H1 (cell line): ENCODE results near the gene CELF1. TPM values are rescaled to one million over a fixed set of nuclear protein-coding genes. Genes with fewer than 3 reads are reported as not detected.

Source experiments
- CTCF ChIA-PET: fragments of 300-600 bp; sonication (Branson Sonifier 250); formaldehyde crosslinking; loops from one replicate; lab custom pipeline; 2021; ENCODE audit not compliant: partially characterized antibody; lab: Charles Lee
- POLR2A ChIA-PET: fragments of 300-600 bp; sonication (Branson Sonifier 250); formaldehyde crosslinking; loops from one replicate; lab custom pipeline; 2021; ENCODE audit warnings: inconsistent platforms; ENCODE audit not compliant: partially characterized antibody; lab: Charles Lee
- DNase-seq, 2 experiments: peaks; one replicate each; pipeline versions ENCODE4 v3.0.0 to v3.0.0-alpha.2; 2010 to 2022; ENCODE audit warnings: low spot score in 2 of 2, low read depth in 1 of 2, mixed read lengths in 1 of 2
- FAIRE-seq: peaks from 2 replicates; lab custom pipeline; 2011; peaks lifted over from hg19 to GRCh38; lab: Jason Lieb, UNC
- H2AFZ ChIP-seq: 2 replicates; pipeline ENCODE4 v1.8.1; 2012; ENCODE audit warnings: low read length, inconsistent platforms
- H2AK5ac ChIP-seq: 2 replicates; pipeline ENCODE4 v1.6.1; 2013; ENCODE audit warnings: low read depth, low read length
- H2BK120ac ChIP-seq: replicated peaks from 2 replicates; pipeline ENCODE3; 2013; ENCODE audit warnings: low read depth, low read length, inconsistent platforms
- H2BK12ac ChIP-seq: 2 replicates; pipeline ENCODE4 v1.6.1; 2013; ENCODE audit warnings: low read depth, low read length
- H2BK15ac ChIP-seq: 2 replicates; pipeline ENCODE4 v1.6.1; 2013; ENCODE audit warnings: low read length
- H2BK20ac ChIP-seq: 2 replicates; pipeline ENCODE4 v1.6.1; 2013; ENCODE audit warnings: low read length
- H2BK5ac ChIP-seq: 2 replicates; pipeline ENCODE4 v1.6.1; 2013; ENCODE audit warnings: low read depth, low read length
- H3K14ac ChIP-seq: 2 replicates; pipeline ENCODE4 v1.6.1; 2013; ENCODE audit warnings: inconsistent platforms; ENCODE audit not compliant: insufficient read length
- H3K18ac ChIP-seq: 2 replicates; pipeline ENCODE4 v1.6.1; 2013; ENCODE audit warnings: low read length; ENCODE audit errors: extremely low read depth
- H3K23ac ChIP-seq: 2 replicates; pipeline ENCODE4 v1.6.1; 2013; ENCODE audit warnings: inconsistent platforms; ENCODE audit not compliant: insufficient read length
- H3K23me2 ChIP-seq: 2 replicates; pipeline ENCODE4 v1.6.1; 2013; ENCODE audit warnings: low read depth, low read length
- H3K27ac ChIP-seq: 2 replicates; pipeline ENCODE4 v1.6.1; 2011; ENCODE audit warnings: low read depth, low read length, inconsistent platforms
- H3K27me3 ChIP-seq, 4 experiments: replicated peaks in 1 of 4; 1 replicate in 1 of 4; 2 replicates in 3 of 4; pipeline versions ENCODE4 v1.6.1 to v1.8.1; 2011 to 2013; ENCODE audit warnings: low read length in 3 of 4, mild to moderate bottlenecking in 3 of 4, inconsistent platforms in 2 of 4, mixed read lengths in 2 of 4, moderate library complexity in 1 of 4; ENCODE audit not compliant: control insufficient read depth in 3 of 4, insufficient read depth in 3 of 4; ENCODE audit errors: extremely low read depth in 1 of 4
- H3K36me3 ChIP-seq, 4 experiments: 2 replicates each; pipeline versions ENCODE4 v1.6.1 to v1.8.1; 2011 to 2013; ENCODE audit warnings: mild to moderate bottlenecking in 4 of 4, low read length in 3 of 4, moderate library complexity in 2 of 4, control low read depth in 1 of 4, inconsistent platforms in 1 of 4; ENCODE audit not compliant: insufficient read depth in 4 of 4, control insufficient read depth in 2 of 4
- H3K4ac ChIP-seq: replicated peaks from 2 replicates; pipeline ENCODE3; 2013; ENCODE audit warnings: low read length, low read depth, mixed read lengths, inconsistent platforms; ENCODE audit not compliant: insufficient read length
- H3K4me1 ChIP-seq, 4 experiments: replicated peaks in 1 of 4; 1 replicate in 1 of 4; 2 replicates in 3 of 4; pipeline versions ENCODE4 v1.6.1 to v1.8.1; 2011 to 2013; ENCODE audit warnings: low read length in 3 of 4, inconsistent platforms in 2 of 4, mixed read lengths in 1 of 4; ENCODE audit not compliant: insufficient read depth in 4 of 4, control insufficient read depth in 3 of 4
- H3K4me2 ChIP-seq, 2 experiments: 2 replicates each; pipeline versions ENCODE4 v1.6.1 to v1.8.1; 2011 to 2013; ENCODE audit warnings: low read depth in 2 of 2, low read length in 2 of 2, control low read depth in 1 of 2, inconsistent platforms in 1 of 2, mild to moderate bottlenecking in 1 of 2; ENCODE audit not compliant: insufficient read depth in 1 of 2
- H3K4me3 ChIP-seq, 4 experiments: fragments of 200-600, 300-600 bp in 1 of 4; sonication (generic), shearing (Covaris generic), sonication (Bioruptor Twin) in 1 of 4; 2 replicates each; pipeline versions ENCODE4 v1.5.1 to v1.8.1; 2011 to 2016; ENCODE audit warnings: low read length in 4 of 4, low read depth in 3 of 4, control low read depth in 2 of 4, inconsistent platforms in 2 of 4, mild to moderate bottlenecking in 2 of 4, mixed read lengths in 1 of 4, moderate library complexity in 1 of 4; ENCODE audit not compliant: insufficient read depth in 2 of 4; ENCODE audit errors: extremely low read depth in 1 of 4
- H3K56ac ChIP-seq: replicated peaks from 2 replicates; pipeline ENCODE3; 2013; ENCODE audit warnings: low read depth, mild to moderate bottlenecking, mixed read lengths, low read length, inconsistent platforms; ENCODE audit not compliant: insufficient read length
- H3K79me1 ChIP-seq: 2 replicates; pipeline ENCODE4 v1.6.1; 2013; ENCODE audit warnings: low read depth, low read length, control low read depth
- H3K79me2 ChIP-seq, 2 experiments: 2 replicates each; pipeline versions ENCODE4 v1.6.1 to v1.8.1; 2012 to 2013; ENCODE audit warnings: low read length in 2 of 2, mild to moderate bottlenecking in 2 of 2, inconsistent platforms in 1 of 2; ENCODE audit not compliant: insufficient read depth in 2 of 2, control insufficient read depth in 1 of 2
- H3K9ac ChIP-seq, 4 experiments: replicated peaks in 1 of 4; 1 replicate in 1 of 4; 2 replicates in 3 of 4; pipeline versions ENCODE4 v1.6.1 to v1.8.1; 2011 to 2013; ENCODE audit warnings: low read depth in 3 of 4, low read length in 3 of 4, control low read depth in 2 of 4, mild to moderate bottlenecking in 2 of 4, moderate library complexity in 2 of 4, inconsistent platforms in 1 of 4; ENCODE audit errors: extremely low read depth in 1 of 4
- H3K9me3 ChIP-seq, 2 experiments: 2 replicates each; pipeline versions ENCODE4 v1.6.1 to v1.8.1; 2012 to 2013; ENCODE audit warnings: mild to moderate bottlenecking in 2 of 2, moderate library complexity in 2 of 2, control low read depth in 1 of 2, inconsistent platforms in 1 of 2, low read depth in 1 of 2, low read length in 1 of 2, mixed read lengths in 1 of 2; ENCODE audit not compliant: insufficient read depth in 2 of 2
- H4K20me1 ChIP-seq, 2 experiments: replicated peaks in 1 of 2; 2 replicates each; pipeline versions ENCODE3 to v1.8.1; 2011 to 2013; ENCODE audit warnings: inconsistent platforms in 2 of 2, low read length in 2 of 2, mild to moderate bottlenecking in 1 of 2; ENCODE audit not compliant: insufficient read depth in 2 of 2, control insufficient read depth in 1 of 2
- H4K5ac ChIP-seq: 2 replicates; pipeline ENCODE4 v1.6.1; 2013; ENCODE audit warnings: low read length, low read depth, mixed read lengths, inconsistent platforms; ENCODE audit not compliant: insufficient read length
- H4K8ac ChIP-seq: 2 replicates; pipeline ENCODE4 v1.8.0; 2013; ENCODE audit warnings: mild to moderate bottlenecking, moderate library complexity, low read length, inconsistent platforms; ENCODE audit not compliant: insufficient read depth; ENCODE audit errors: extremely low read depth
- H4K91ac ChIP-seq: replicated peaks from 2 replicates; pipeline ENCODE3; 2013; ENCODE audit warnings: low read length, mixed read lengths, inconsistent platforms; ENCODE audit not compliant: insufficient read length
- BACH1 ChIP-seq: IDR thresholded peaks from 2 replicates; pipeline ENCODE4 v1.6.1; 2012; ENCODE audit warnings: low read length, improper control_type of control experiment
- CHD1 ChIP-seq: IDR thresholded peaks from 2 replicates; pipeline ENCODE4 v1.6.1; 2012; ENCODE audit warnings: low read depth, low read length, improper control_type of control experiment
- SIRT6 ChIP-seq: IDR thresholded peaks from one replicate; pipeline ENCODE4 v1.7.1; 2012; ENCODE audit warnings: low read length, inconsistent platforms
- SP4 ChIP-seq: IDR thresholded peaks from 2 replicates; pipeline ENCODE4 v1.6.1; 2012; ENCODE audit warnings: low read length, inconsistent platforms
- WGBS, 2 experiments: shearing (Covaris generic) in 1 of 2; methylation state at CpG; one replicate each; pipeline versions ENCODE4 v1.1.6 to v1.1.7; 2013 to 2015; ENCODE audit warnings: low lambda C conversion rate in 2 of 2, mixed read lengths in 2 of 2, inconsistent platforms in 1 of 2, low coverage in 1 of 2, missing lambda C conversion rate in 1 of 2; ENCODE audit not compliant: insufficient replicate concordance in 2 of 2, insufficient coverage in 1 of 2, insufficient read length in 1 of 2; ENCODE audit errors: extremely low coverage in 1 of 2, missing lambda C conversion rate in 1 of 2; 5-methylcytosine and 5-hydroxymethylcytosine counted together
- polyA plus RNA-seq, 7 experiments: library from polyadenylated mRNA; depleted of rRNA in 3 of 7; stranded (reverse) in 5 of 7; unstranded in 2 of 7; fragments of >200 nt in 5 of 7; fragments of 200-250 nt in 2 of 7; gene quantifications; 1 replicate in 5 of 7; 2 replicates in 1 of 7; 4 replicates in 1 of 7; pipeline versions ENCODE4 v1.2.1 to v1.2.3, GENCODE V29; 2011 to 2013; ENCODE audit warnings: missing spikeins in 2 of 7, mixed read lengths in 2 of 7
- total RNA-seq: library from RNA; stranded (reverse); fragmentation: NEBNext Ultra II Directional; extraction: Animal tissue kit (Norgen Biotek cat#: 25700); gene quantifications from 2 replicates; pipeline ENCODE4 v1.2.1, GENCODE V29; 2021

Gene CELF1
- total and polyA plus RNA-seq, 2 of the 8 experiments (the other 6 are each of a cell fraction or from before 2014, with no cell fraction given) = 131 to 197 TPM

GRCh38 chr11:47488674-47489394, 64.1 kb downstream of the CELF1 start:
- ChIA-PET POLR2A (interaction anchor here (0.8 to 1.7 kb wide), 3 partner anchors 10 to 24 kb away, joined by 4 to 6 read pairs (median 4); no protein-coding TSS in a partner anchor), CTCF (no interaction called here)
- WGBS, 2 experiments = 94% methylated on average over 6 of the region's 6 CpGs; no CpG with 5 or more reads in 1 of the 2 experiments
- no peak for FAIRE-seq
- Histone ChIP-seq H3K9me3 (no peaks in the 10 kb centered on the region), H4K91ac (no peak overlapping the region), H3K36me3 (peaks cover 14 to 44% (median 31%) of the 10 kb centered on the region in 4 experiments), H4K5ac (no peak overlapping the region), H2AK5ac (no peak overlapping the region), H3K23ac (no peak overlapping the region), H3K4me1 (no peaks in the 10 kb centered on the region), H4K20me1 (peaks cover 2 to 3% of the 10 kb centered on the region in 2 experiments), H2BK5ac (no peak overlapping the region), H3K4me2 (no peak overlapping the region), H2BK12ac (no peak overlapping the region), H3K56ac (no peak overlapping the region), H3K27ac (no peak overlapping the region), H3K4ac (no peak overlapping the region), H3K79me1 (no peaks in the 10 kb centered on the region; the same call in 1 of the 2 replicates), H3K79me2 (peaks cover 0 to 35% of the 10 kb centered on the region in 2 experiments; a peak in 3 of 4 replicates), H3K18ac (no peak overlapping the region), H2BK15ac (no peak overlapping the region), H2BK20ac (no peak overlapping the region), H3K14ac (no peak overlapping the region), H2AFZ (no peak overlapping the region), H4K8ac (no peak overlapping the region; the same call in 1 of the 2 replicates), H3K4me3 (no peak overlapping the region), H3K27me3 (no peaks in the 10 kb centered on the region), H3K9ac (no peak overlapping the region), H3K23me2 (no peaks in the 10 kb centered on the region), H2BK120ac (no peak overlapping the region)
- no peak for DNase-seq
- TF ChIP-seq SP4 (no peak), BACH1 (no peak), SIRT6 (no peak), CHD1 (no peak)
